Measurements from ENCODE around the gene GLMP. TPM values are rescaled to one million over a fixed set of nuclear protein-coding genes. Genes with fewer than 3 reads are reported as not detected.
A peak's percentile ranks its signal among the peaks of the same experiment; 100 is the strongest.
"Not testable (repeated sequence)": the region's sequence is repeated elsewhere in the genome, so short reads cannot be mapped to it uniquely, and the experiment has no call there.

GLMP gene
- total RNA-seq, 4 donors from 2014 or later: 27.0 to 47.8 (median 37.5) TPM

DNA sequence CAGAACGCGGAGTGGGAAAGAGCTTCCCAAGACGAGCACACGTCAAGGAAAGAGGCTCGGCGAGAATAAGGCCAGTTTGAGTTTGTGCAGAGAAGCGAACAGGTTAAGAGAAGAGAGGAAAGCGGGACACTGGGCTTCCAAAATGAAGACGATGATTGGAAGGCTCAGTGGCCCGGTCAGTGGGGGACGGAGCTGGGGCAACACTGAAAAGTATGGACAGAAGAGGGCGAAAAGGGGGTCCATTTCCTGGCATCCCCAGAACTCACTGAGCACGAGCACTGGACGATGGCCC is 42.4 kb upstream of the GLMP start:
- H3K36me3 ChIP-seq: peaks cover 12 to 29% (median 28%) of the 10 kb centered on the region in 4 donors
- H3K9me3 ChIP-seq: no peaks in the 10 kb centered on the region
- DNase-seq (ENCODE audit: extremely low spot score): no peak
- TF ChIP-seq EP300 (IDR thresholded peaks at IDR 0.05) (no peak), POLR2A (IDR thresholded peaks at IDR 0.05; ENCODE audit: low read depth) (no peak), POLR2AphosphoS5 (IDR thresholded peaks at IDR 0.05) (no peak)
- TF ChIP-seq, protein P1, sequence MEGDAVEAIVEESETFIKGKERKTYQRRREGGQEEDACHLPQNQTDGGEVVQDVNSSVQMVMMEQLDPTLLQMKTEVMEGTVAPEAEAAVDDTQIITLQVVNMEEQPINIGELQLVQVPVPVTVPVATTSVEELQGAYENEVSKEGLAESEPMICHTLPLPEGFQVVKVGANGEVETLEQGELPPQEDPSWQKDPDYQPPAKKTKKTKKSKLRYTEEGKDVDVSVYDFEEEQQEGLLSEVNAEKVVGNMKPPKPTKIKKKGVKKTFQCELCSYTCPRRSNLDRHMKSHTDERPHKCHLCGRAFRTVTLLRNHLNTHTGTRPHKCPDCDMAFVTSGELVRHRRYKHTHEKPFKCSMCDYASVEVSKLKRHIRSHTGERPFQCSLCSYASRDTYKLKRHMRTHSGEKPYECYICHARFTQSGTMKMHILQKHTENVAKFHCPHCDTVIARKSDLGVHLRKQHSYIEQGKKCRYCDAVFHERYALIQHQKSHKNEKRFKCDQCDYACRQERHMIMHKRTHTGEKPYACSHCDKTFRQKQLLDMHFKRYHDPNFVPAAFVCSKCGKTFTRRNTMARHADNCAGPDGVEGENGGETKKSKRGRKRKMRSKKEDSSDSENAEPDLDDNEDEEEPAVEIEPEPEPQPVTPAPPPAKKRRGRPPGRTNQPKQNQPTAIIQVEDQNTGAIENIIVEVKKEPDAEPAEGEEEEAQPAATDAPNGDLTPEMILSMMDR (IDR thresholded peaks at IDR 0.05): no peak
- no peaks in the 10 kb centered on the region for H3K27me3 ChIP-seq
- intact Hi-C loops (cut with DNase I): no loop called here
- under 1% methylated on average over 14 of the region's 14 CpGs for WGBS
- H3K4me3 ChIP-seq: peak overlapping the region; percentile 78 to 94 (median 88)
- H3K4me1 ChIP-seq: peaks cover 19 to 29% (median 25%) of the 10 kb centered on the region in 4 donors
- peak overlapping the region; percentile 82 to 90 (median 89) for H3K27ac ChIP-seq (replicated peaks in 1 of 4)

DNA sequence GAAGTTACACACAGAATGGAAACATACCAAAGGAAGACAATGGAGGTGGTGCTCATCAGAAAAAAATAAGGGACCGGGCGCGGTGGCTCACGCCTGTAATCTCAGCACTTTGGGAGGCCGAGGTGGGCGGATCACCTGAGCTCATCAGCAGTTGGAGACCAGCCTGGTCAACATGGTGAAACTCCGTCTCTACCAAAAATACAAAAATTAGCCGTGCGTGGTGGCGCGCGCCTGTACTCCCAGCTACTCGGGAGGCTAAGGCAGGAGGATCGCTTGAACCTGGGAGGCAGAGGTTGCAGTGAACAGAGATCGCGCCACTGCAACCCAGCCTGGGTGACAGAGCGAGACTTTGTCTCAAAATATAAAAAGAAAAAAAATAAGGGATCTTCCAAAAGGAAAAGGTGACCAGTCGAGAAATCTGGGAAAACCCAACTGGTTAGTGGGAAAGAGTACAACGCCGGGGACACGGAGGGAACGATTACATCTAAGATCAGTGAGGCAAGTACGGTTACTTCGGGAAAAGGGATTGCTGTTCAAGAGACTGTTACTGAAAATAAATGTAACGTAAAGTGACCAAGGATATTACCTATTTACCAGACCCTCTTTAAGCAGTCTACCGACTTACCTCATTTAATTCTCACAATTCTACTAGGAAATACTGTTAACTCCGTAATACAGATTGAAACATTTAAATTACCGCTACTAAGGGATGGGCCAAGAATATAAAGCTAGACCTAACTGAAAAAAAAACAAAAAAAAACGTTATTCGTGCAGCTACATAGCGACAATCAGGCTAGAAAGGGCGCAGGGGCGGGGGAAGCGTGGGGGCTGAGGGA is 41.8 kb upstream of the GLMP start:
- Histone ChIP-seq H3K27me3 (no peaks in the 10 kb centered on the region), H3K36me3 (peaks cover 18 to 35% (median 33%) of the 10 kb centered on the region in 4 donors), H3K27ac (replicated peaks in 1 of 4) (peak overlapping the region; percentile 82 to 90 (median 89)), H3K4me1 (peaks cover 19 to 29% (median 25%) of the 10 kb centered on the region in 4 donors), H3K4me3 (peak overlapping the region; percentile 78 to 94 (median 88)), H3K9me3 (no peaks in the 10 kb centered on the region)
- 40% methylated on average over 34 of the region's 34 CpGs for WGBS
- intact Hi-C loops (cut with DNase I): no loop called here
- DNase-seq (ENCODE audit: extremely low spot score): no peak
- TF ChIP-seq, protein P1 (IDR thresholded peaks at IDR 0.05): no peak
- TF ChIP-seq POLR2AphosphoS5 (IDR thresholded peaks at IDR 0.05) (no peak), POLR2A (IDR thresholded peaks at IDR 0.05; ENCODE audit: low read depth) (no peak), EP300 (IDR thresholded peaks at IDR 0.05) (no peak)

DNA sequence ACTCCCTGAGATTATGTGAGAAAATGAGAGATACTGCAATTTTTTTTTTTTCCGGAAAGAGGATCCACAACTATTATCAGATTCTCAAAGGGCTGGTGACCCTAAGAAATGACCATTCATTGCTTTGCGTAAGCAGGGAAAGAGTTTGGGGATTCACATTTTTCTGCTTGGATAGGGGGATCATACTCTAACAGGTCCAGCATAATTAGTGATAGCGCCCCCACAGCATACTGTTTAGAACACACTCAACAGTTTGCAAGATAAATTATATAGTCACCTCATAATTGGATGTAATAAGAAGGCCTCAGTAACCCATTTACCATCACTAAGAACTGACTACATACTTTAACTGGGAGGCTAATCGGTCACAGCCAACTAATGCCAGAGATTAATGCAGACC is 40.8 kb upstream of the GLMP start:
- 74% methylated on average over 4 of the region's 4 CpGs for WGBS
- TF ChIP-seq POLR2AphosphoS5 (IDR thresholded peaks at IDR 0.05) (no peak), EP300 (IDR thresholded peaks at IDR 0.05) (no peak), POLR2A (IDR thresholded peaks at IDR 0.05; ENCODE audit: low read depth) (no peak)
- TF ChIP-seq, protein P1 (IDR thresholded peaks at IDR 0.05): no peak
- DNase-seq (ENCODE audit: extremely low spot score): no peak
- Histone ChIP-seq H3K4me3 (peak overlapping the region; percentile 78 to 94 (median 88)), H3K9me3 (no peaks in the 10 kb centered on the region), H3K27ac (replicated peaks in 1 of 4) (no peak overlapping the region), H3K4me1 (peaks cover 19 to 29% (median 25%) of the 10 kb centered on the region in 4 donors), H3K27me3 (no peaks in the 10 kb centered on the region), H3K36me3 (peaks cover 28 to 45% (median 44%) of the 10 kb centered on the region in 4 donors)
- intact Hi-C loops (cut with DNase I): no loop called here

DNA sequence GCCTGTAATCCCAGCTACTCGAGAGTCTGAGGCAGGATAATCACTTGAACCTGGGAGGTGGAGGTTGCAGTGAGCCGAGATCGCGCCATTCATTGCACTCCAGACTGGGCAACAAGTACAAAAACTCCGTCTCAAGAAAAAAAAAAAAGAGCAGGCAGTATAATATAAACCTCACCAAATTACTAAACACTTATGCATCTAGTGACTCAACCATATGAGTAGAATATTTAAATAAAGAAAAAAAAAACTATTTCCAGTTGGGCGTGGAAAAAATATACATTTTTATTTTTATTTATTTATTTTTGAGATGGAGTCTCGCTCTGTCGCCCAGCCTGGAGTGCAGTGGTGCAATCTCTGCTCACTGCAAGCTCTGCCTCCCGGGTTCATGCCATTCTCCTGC is 27.7 kb upstream of the GLMP start:
- H3K27ac ChIP-seq (replicated peaks in 1 of 4); H3K9me3 ChIP-seq; intact Hi-C loops (cut with DNase I); H3K4me1 ChIP-seq; H3K27me3 ChIP-seq; DNase-seq (ENCODE audit: extremely low spot score); H3K4me3 ChIP-seq: not testable (repeated sequence)
- 89% methylated on average over 9 of the region's 9 CpGs for WGBS
- H3K36me3 ChIP-seq: peaks cover 68 to 93% (median 77%) of the 10 kb centered on the region in 4 donors

DNA sequence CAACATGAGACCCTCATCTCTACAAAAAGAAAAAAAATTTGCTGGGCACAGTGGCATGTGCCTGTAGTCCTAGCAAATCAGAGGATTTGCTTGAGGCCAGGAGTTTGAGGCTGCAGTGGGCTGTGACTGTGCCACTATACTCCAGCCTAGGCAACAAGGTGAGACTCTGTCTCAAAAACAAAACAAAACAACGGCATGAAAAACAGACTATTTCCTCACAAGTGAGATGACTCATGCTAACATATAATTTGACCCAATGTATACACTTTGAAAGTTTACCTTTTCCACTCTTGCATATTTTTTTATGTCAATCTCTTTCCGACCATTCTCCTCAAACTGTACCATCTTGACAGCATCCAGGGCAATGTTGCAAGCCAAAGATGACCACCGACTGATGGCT is 25.1 kb upstream of the GLMP start:
- H3K4me3 ChIP-seq: no peak overlapping the region
- H3K9me3 ChIP-seq: no peaks in the 10 kb centered on the region
- 70% methylated on average over 3 of the region's 3 CpGs for WGBS
- no peak for TF ChIP-seq POLR2AphosphoS5 (IDR thresholded peaks at IDR 0.05)
- peaks cover 93 to 100% (median 96%) of the 10 kb centered on the region in 4 donors for H3K36me3 ChIP-seq
- no peaks in the 10 kb centered on the region for H3K27me3 ChIP-seq
- no peaks in the 10 kb centered on the region for H3K4me1 ChIP-seq
- DNase-seq (ENCODE audit: extremely low spot score): no peak
- no peak overlapping the region for H3K27ac ChIP-seq (replicated peaks in 1 of 4)
- intact Hi-C loops (cut with DNase I): no loop called here
